Posterior vena cava (tissue), 2 donors: ENCODE results near the gene LRRC8B. TPM values are rescaled to one million over a fixed set of nuclear protein-coding genes. Genes with fewer than 3 reads are reported as not detected.
A peak's percentile ranks its signal among the peaks of the same experiment; 100 is the strongest.
"Not testable (repeated sequence)": the region's sequence is repeated elsewhere in the genome, so short reads cannot be mapped to it uniquely, and the experiment has no call there.

ENCODE experiments used
- DNase-seq: peaks from one replicate; pipeline ENCODE4 v3.0.0-alpha.2; 2020; ENCODE audit warnings: low spot score
- intact Hi-C, 2 donors: fragments of 100-400 bp; cut with DNase I; formaldehyde crosslinking; loops; one replicate each; pipeline versions ENCODE4 v1.14.1 to v1.14.2; 2022 to 2023
- total RNA-seq, 2 donors: library from RNA; stranded (reverse); fragmentation: NEBNext Ultra II Directional; extraction: Animal tissue kit (Norgen Biotek cat#: 25700); gene quantifications; one replicate each; pipeline ENCODE4 v1.2.1, GENCODE V29; 2021
- donor health status: DM: yes; HTN: yes; CAD: no.
- donor health status: DM: yes; HTN: yes; CAD: no.

LRRC8B gene
- total RNA-seq, 2 donors from 2014 or later, result 6.0 to 9.9 TPM

GRCh38 chr1:89615676-89616598 lies 91.3 kb downstream of the LRRC8B start:
- DNase-seq, result no peak
- intact Hi-C loops, result no loop called here

- intact Hi-C loops, result no loop called here
- no peak for DNase-seq
These were observed 92.4 kb downstream of the LRRC8B start for GRCh38 chr1:89616844-89617627.

- intact Hi-C loops, result loop anchor here in 1 of 2 donors (10.0 kb wide), 1 partner anchor 144 kb away; no protein-coding TSS in a partner anchor
- DNase-seq, result no peak
These were observed 96.0 kb downstream of the LRRC8B start for GRCh38 chr1:89620664-89621063.

- intact Hi-C loops, result loop anchor here in 1 of 2 donors (10.0 kb wide), 1 partner anchor 142 kb away; no protein-coding TSS in a partner anchor
- DNase-seq, result no peak
These were observed 98.3 kb downstream of the LRRC8B start for GRCh38 chr1:89622895-89623294.

GRCh38 chr1:89624314-89624713 lies 99.7 kb downstream of the LRRC8B start:
- intact Hi-C loops, result loop anchor here in 1 of 2 donors (10.0 kb wide), 1 partner anchor 140 kb away; no protein-coding TSS in a partner anchor
- DNase-seq, result no peak

- DNase-seq, result no peak
- intact Hi-C loops, result loop anchor here in 1 of 2 donors (10.0 kb wide), 1 partner anchor 140 kb away; no protein-coding TSS in a partner anchor
These were observed 100.2 kb downstream of the LRRC8B start for GRCh38 chr1:89624715-89625323.

GRCh38 chr1:89627596-89627962 lies 103.0 kb downstream of the LRRC8B start:
- no peak for DNase-seq
- intact Hi-C loops, result loop anchor here in 1 of 2 donors (10.0 kb wide), 1 partner anchor 137 kb away; no protein-coding TSS in a partner anchor

- no peak for DNase-seq
- intact Hi-C loops, result loop anchor here in 1 of 2 donors (10.0 kb wide), 1 partner anchor 136 kb away; no protein-coding TSS in a partner anchor
These were observed 104.5 kb downstream of the LRRC8B start for GRCh38 chr1:89629146-89629545.

GRCh38 chr1:89629600-89629999 lies 105.0 kb downstream of the LRRC8B start:
- intact Hi-C loops, result loop anchor here in 1 of 2 donors (10.0 kb wide), 1 partner anchor 135 kb away; no protein-coding TSS in a partner anchor

GRCh38 chr1:89630048-89630447 lies 105.4 kb downstream of the LRRC8B start:
- no peak for DNase-seq
- intact Hi-C loops, result loop anchor here in 1 of 2 donors (10.0 kb wide), 1 partner anchor 1365 kb away; no protein-coding TSS in a partner anchor

More at GRCh38 chr1:89629600-89629999, 105.0 kb downstream of the LRRC8B start:
- DNase-seq, result not testable (repeated sequence)

GRCh38 chr1:89631816-89632656 lies 107.4 kb downstream of the LRRC8B start:
- intact Hi-C loops, result loop anchor here (2.0 to 10.0 kb wide), 2 partner anchors 131 to 1363 kb away; no protein-coding TSS in a partner anchor
- DNase-seq, result no peak

- intact Hi-C loops, result loop anchor here (2.0 to 10.0 kb wide), 2 partner anchors 130 to 1362 kb away; no protein-coding TSS in a partner anchor
- peak; percentile 95 for DNase-seq
These were observed 108.1 kb downstream of the LRRC8B start, which contains the start of gene LRRC8C for GRCh38 chr1:89632657-89633247. Gene LRRC8C (plus strand): TSS chr1:89633120. CDS start chr1:89686474, 53,354 bp downstream.

- intact Hi-C loops, result loop anchor here (2.0 to 10.0 kb wide), 2 partner anchors 129 to 1361 kb away; no protein-coding TSS in a partner anchor
- DNase-seq, result peak; percentile 88
These were observed 108.7 kb downstream of the LRRC8B start for GRCh38 chr1:89633248-89633799.

GRCh38 chr1:89633800-89634625 lies 109.4 kb downstream of the LRRC8B start:
- DNase-seq, result no peak
- intact Hi-C loops, result loop anchor here (2.0 to 10.0 kb wide), 2 partner anchors 129 to 1361 kb away; no protein-coding TSS in a partner anchor

GRCh38 chr1:89635825-89636815 lies 111.5 kb downstream of the LRRC8B start:
- no peak for DNase-seq
- intact Hi-C loops, result loop anchor here in 1 of 2 donors (10.0 kb wide), 1 partner anchor 1359 kb away; no protein-coding TSS in a partner anchor
